Adrenal gland (tissue), 12 donors: Measurements from ENCODE around the gene MAGEF1. TPM values are rescaled to one million over a fixed set of nuclear protein-coding genes. Genes with fewer than 3 reads are reported as not detected.

Source experiments
- DNase-seq, 7 donors: peaks; one replicate each; pipeline ENCODE4 v3.0.0-alpha.2; 2019 to 2020
- H3K27ac ChIP-seq, 5 donors: fragments of 200-600 bp; sonication (generic) in 4 of 5; 1 replicate in 3 of 5; 2 replicates in 2 of 5; pipeline versions ENCODE4 v1.5.1 to v1.8.0; 2016 to 2020; ENCODE audit warnings: mild to moderate bottlenecking in 1 of 5
- H3K27me3 ChIP-seq: fragments of 200-600 bp; 2 replicates; pipeline ENCODE4 v1.8.0; 2021
- H3K36me3 ChIP-seq, 2 donors: fragments of 200-600 bp; replicated peaks in 1 of 2; 1 replicate in 1 of 2; 2 replicates in 1 of 2; pipeline versions ENCODE4 v1.5.1 to v1.8.0; 2018 to 2022
- H3K4me1 ChIP-seq, 2 donors: fragments of 200-600 bp; replicated peaks in 1 of 2; 1 replicate in 1 of 2; 2 replicates in 1 of 2; pipeline versions ENCODE4 v1.5.1 to v1.8.0; 2018 to 2021
- H3K4me3 ChIP-seq, 4 donors: fragments of 200-600 bp; sonication (generic) in 3 of 4; one replicate each; pipeline ENCODE4 v1.5.1; 2016 to 2018
- H3K9me3 ChIP-seq, 3 donors: fragments of 200-600 bp; sonication (generic) in 1 of 3; replicated peaks in 1 of 3; 1 replicate in 2 of 3; 2 replicates in 1 of 3; pipeline versions ENCODE4 v1.5.1 to v1.8.0; 2016 to 2021
- POLR2A ChIP-seq, 2 donors: fragments of 450-650 bp; IDR thresholded peaks; one replicate each; pipeline ENCODE4 v1.6.1; 2017; ENCODE audit warnings: antibody characterized with exemption in 2 of 2, mild to moderate bottlenecking in 2 of 2, moderate library complexity in 1 of 2
- WGBS, 4 donors: extraction: QIAGEN DNeasy Blood & Tissue Kit in 2 of 4; methylation state at CpG; one replicate each; pipeline versions ENCODE4 v1.1.5 to v1.1.7; 2013 to 2017; 5-methylcytosine and 5-hydroxymethylcytosine counted together
- intact Hi-C, 2 donors: fragments of 100-400 bp; cut with DNase I; formaldehyde crosslinking; loops; one replicate each; pipeline versions ENCODE4 v1.14.1 to v1.15.0; 2022 to 2023
- polyA plus RNA-seq, 3 donors: library from polyadenylated mRNA; stranded (reverse); fragments of 200-250 nt in 2 of 3; fragments of 350-450 nt in 1 of 3; fragmentation: Illumina TruSeq in 1 of 3; extraction: RNeasy Lipid Tissue Mini Kit (QIAGEN cat#74804) in 1 of 3; gene quantifications; one replicate each; pipeline ENCODE4 v1.2.3, GENCODE V29; 2013 to 2014
- total RNA-seq, 9 donors: library from RNA; depleted of rRNA in 4 of 9; stranded (reverse); fragments of >200 nt in 4 of 9; fragments of 120-200 nt in 1 of 9; fragmentation: NEBNext Ultra II Directional in 1 of 9; extraction: Animal tissue kit (Norgen Biotek cat#: 25700) in 1 of 9; gene quantifications; one replicate each; pipeline versions ENCODE4 v1.1.0 to v1.2.4, GENCODE V29; 2013 to 2023
- TF ChIP-seq, protein P1 (sequence below), 6 experiments: fragments of 450-650 bp in 4 of 6; fragments of 200-600 bp in 2 of 6; sonication (generic) in 1 of 6; IDR thresholded peaks; 1 replicate in 5 of 6; 2 replicates in 1 of 6; pipeline versions ENCODE4 v1.5.1 to v1.8.0; 2016 to 2021; ENCODE audit warnings: antibody characterized with exemption in 6 of 6, mild to moderate bottlenecking in 2 of 6, moderate library complexity in 1 of 6
- donor health status: healthy with polysubstance abuse.
- donor health status: Bipolar disorder and iron deficiency.
- donor health status: DM: yes; HTN: yes; CAD: no.
- donor health status: DM: no; HTN: no; CAD: no.
- donor health status: DM: no; HTN: no; CAD: no.
- donor health status: DM: yes; HTN: yes; CAD: no.

MAGEF1 gene
- total and polyA plus RNA-seq, 12 donors = 22.1 to 69.1 (median 36.3) TPM

DNA sequence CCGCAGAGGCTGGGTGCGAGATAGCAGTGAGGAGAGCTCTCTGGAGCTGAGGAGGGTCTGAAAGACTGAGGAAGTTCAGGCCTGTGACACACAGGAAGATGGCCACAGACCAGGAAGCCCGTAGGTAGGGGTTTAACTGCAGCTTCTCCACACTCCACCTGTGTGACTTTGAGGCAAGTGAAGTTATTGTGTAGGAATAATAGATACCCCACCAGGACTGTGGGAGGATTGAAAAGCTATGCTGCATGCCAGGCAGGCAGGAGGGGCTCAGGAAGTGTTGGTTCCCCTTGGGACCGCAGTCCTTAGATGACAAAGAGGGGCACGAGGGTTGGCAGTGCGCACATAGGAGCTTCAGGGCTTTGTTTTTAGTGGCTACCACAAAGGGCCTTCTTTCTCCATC, 50.9 kb downstream of the MAGEF1 start:
- Histone ChIP-seq H3K4me3 (no peak overlapping the region), H3K9me3 (no peaks in the 10 kb centered on the region), H3K27ac (no peak overlapping the region), H3K27me3 (no peaks in the 10 kb centered on the region), H3K36me3 (no peaks in the 10 kb centered on the region), H3K4me1 (no peaks in the 10 kb centered on the region)
- whole genome bisulfite sequencing, 4 donors = 82 to 94% (median 86%) methylated on average over 6 of the region's 6 CpGs
- intact Hi-C loops = no loop called here
- DNase-seq = no peak
- TF ChIP-seq, protein P1, sequence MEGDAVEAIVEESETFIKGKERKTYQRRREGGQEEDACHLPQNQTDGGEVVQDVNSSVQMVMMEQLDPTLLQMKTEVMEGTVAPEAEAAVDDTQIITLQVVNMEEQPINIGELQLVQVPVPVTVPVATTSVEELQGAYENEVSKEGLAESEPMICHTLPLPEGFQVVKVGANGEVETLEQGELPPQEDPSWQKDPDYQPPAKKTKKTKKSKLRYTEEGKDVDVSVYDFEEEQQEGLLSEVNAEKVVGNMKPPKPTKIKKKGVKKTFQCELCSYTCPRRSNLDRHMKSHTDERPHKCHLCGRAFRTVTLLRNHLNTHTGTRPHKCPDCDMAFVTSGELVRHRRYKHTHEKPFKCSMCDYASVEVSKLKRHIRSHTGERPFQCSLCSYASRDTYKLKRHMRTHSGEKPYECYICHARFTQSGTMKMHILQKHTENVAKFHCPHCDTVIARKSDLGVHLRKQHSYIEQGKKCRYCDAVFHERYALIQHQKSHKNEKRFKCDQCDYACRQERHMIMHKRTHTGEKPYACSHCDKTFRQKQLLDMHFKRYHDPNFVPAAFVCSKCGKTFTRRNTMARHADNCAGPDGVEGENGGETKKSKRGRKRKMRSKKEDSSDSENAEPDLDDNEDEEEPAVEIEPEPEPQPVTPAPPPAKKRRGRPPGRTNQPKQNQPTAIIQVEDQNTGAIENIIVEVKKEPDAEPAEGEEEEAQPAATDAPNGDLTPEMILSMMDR (IDR thresholded peaks at IDR 0.05) = no peak
- TF ChIP-seq POLR2A (IDR thresholded peaks at IDR 0.05) = no peak

Other genes starting within 250 kb of the MAGEF1 start
- gene EPHB3, start 150.3 kb downstream of the MAGEF1 start, total RNA-seq = 1 to 10 TPM in 6 of 9 donors, under 1 TPM in 3; 0.52 to 3.7 (median 1.4) TPM
- 1 to 10 TPM in 2 of 3 donors, under 1 TPM in 1; 0.29 to 1.2 (median 1.0) TPM for gene EPHB3, start 150.3 kb downstream of the MAGEF1 start, polyA plus RNA-seq
- gene VPS8, start 100.1 kb upstream of the MAGEF1 start, total RNA-seq = 10 to 100 TPM; 21.9 to 96.4 (median 40.9) TPM
- gene VPS8, start 100.1 kb upstream of the MAGEF1 start, polyA plus RNA-seq = 10 to 100 TPM; 17.6 to 20.4 (median 18.2) TPM